SK-N-SH (cell line): ENCODE data around the gene TSNAXIP1. TPM values are rescaled to one million over a fixed set of nuclear protein-coding genes. Genes with fewer than 3 reads are reported as not detected.

Source experiments
- CTCF ChIA-PET: fragments of 300-600, 350-600 bp; formaldehyde crosslinking; extraction: SDS; loops from one replicate; lab custom pipeline; 2021; lab: Yijun Ruan, JAX
- POLR2A ChIA-PET: fragments of 350-600 bp; sonication (Branson Sonifier 250); formaldehyde crosslinking; extraction: SDS; loops from one replicate; lab custom pipeline; 2020; ENCODE audit warnings: antibody characterized with exemption, inconsistent platforms; lab: Yijun Ruan, JAX
- DNase-seq: peaks from one replicate; pipeline ENCODE4 v3.0.0; 2012
- H2AFZ ChIP-seq: fragments of 200-600 bp; sonication (generic); 2 replicates; pipeline ENCODE4 v1.8.1; 2016; ENCODE audit warnings: antibody characterized with exemption, mild to moderate bottlenecking, low read depth
- H3F3A ChIP-seq: fragments of 200-600 bp; sonication (generic); replicated peaks from 2 replicates; pipeline ENCODE3; 2016; ENCODE audit warnings: antibody characterized with exemption, mild to moderate bottlenecking; ENCODE audit not compliant: insufficient read depth
- H3K27ac ChIP-seq, 2 experiments: fragments of 200-500 bp in 1 of 2; fragments of 200-600 bp in 1 of 2; sonication (Bioruptor generic) in 1 of 2; sonication (generic), shearing (Covaris generic) in 1 of 2; 2 replicates each; pipeline versions ENCODE4 v1.5.1 to v1.6.1; 2014 to 2016; ENCODE audit warnings: low read depth in 2 of 2, inconsistent platforms in 1 of 2, low read length in 1 of 2, mild to moderate bottlenecking in 1 of 2, mixed read lengths in 1 of 2
- H3K27me3 ChIP-seq: fragments of 200-600 bp; sonication (generic), shearing (Covaris generic); 2 replicates; pipeline ENCODE4 v1.6.1; 2016; ENCODE audit warnings: mixed run types; ENCODE audit not compliant: insufficient read depth
- H3K36me3 ChIP-seq, 2 experiments: fragments of 200-500 bp in 1 of 2; fragments of 200-600 bp in 1 of 2; sonication (Bioruptor generic) in 1 of 2; sonication (generic) in 1 of 2; replicated peaks in 1 of 2; 2 replicates each; pipeline versions ENCODE3 to v1.5.1; 2014 to 2016; ENCODE audit warnings: low read length in 1 of 2, mild to moderate bottlenecking in 1 of 2; ENCODE audit not compliant: insufficient read depth in 2 of 2, control insufficient read depth in 1 of 2
- H3K4me1 ChIP-seq, 2 experiments: fragments of 200-500 bp in 1 of 2; fragments of 200-600 bp in 1 of 2; sonication (Bioruptor generic) in 1 of 2; sonication (generic), shearing (Covaris generic) in 1 of 2; 2 replicates each; pipeline versions ENCODE4 v1.5.1 to v1.6.1; 2014 to 2016; ENCODE audit warnings: low read depth in 1 of 2, low read length in 1 of 2, mixed run types in 1 of 2; ENCODE audit not compliant: insufficient read depth in 2 of 2, control insufficient read depth in 1 of 2
- H3K4me2 ChIP-seq: fragments of 200-600 bp; sonication (generic), shearing (Covaris generic); 2 replicates; pipeline ENCODE4 v1.6.1; 2017; ENCODE audit warnings: mixed run types
- H3K4me3 ChIP-seq, 2 experiments: fragments of 200-500 bp in 1 of 2; fragments of 200-600 bp in 1 of 2; sonication (Bioruptor generic) in 1 of 2; sonication (generic), shearing (Covaris generic) in 1 of 2; 2 replicates each; pipeline versions ENCODE4 v1.5.1 to v1.8.1; 2014 to 2016; ENCODE audit warnings: low read depth in 2 of 2, inconsistent platforms in 1 of 2, low read length in 1 of 2, mild to moderate bottlenecking in 1 of 2, mixed read lengths in 1 of 2, moderate library complexity in 1 of 2
- H3K79me2 ChIP-seq: fragments of 200-600 bp; sonication (generic); 2 replicates; pipeline ENCODE4 v1.8.1; 2017; ENCODE audit warnings: mild to moderate bottlenecking; ENCODE audit not compliant: insufficient read depth
- H3K9ac ChIP-seq: fragments of 200-600 bp; sonication (generic); 2 replicates; pipeline ENCODE4 v1.6.1; 2017; ENCODE audit warnings: mixed run types
- H3K9me2 ChIP-seq: fragments of 200-600 bp; sonication (generic); 2 replicates; pipeline ENCODE4 v1.6.1; 2017; ENCODE audit warnings: mixed run types
- H3K9me3 ChIP-seq: fragments of 200-600 bp; sonication (generic); 2 replicates; pipeline ENCODE4 v1.6.1; 2017; ENCODE audit warnings: mixed run types, mild to moderate bottlenecking, moderate library complexity
- H4K20me1 ChIP-seq: fragments of 200-600 bp; sonication (generic); 2 replicates; pipeline ENCODE4 v1.6.1; 2017; ENCODE audit warnings: mild to moderate bottlenecking, mixed run types; ENCODE audit not compliant: insufficient read depth
- CHD2 ChIP-seq: fragments of 150-350 bp; IDR thresholded peaks from 2 replicates; pipeline ENCODE4 v1.6.1; 2018; ENCODE audit warnings: low read length; ENCODE audit not compliant: partially characterized antibody
- CTCF ChIP-seq: fragments of 200-600 bp; sonication (generic); IDR thresholded peaks from 2 replicates; pipeline ENCODE4 v1.6.1; 2017; ENCODE audit warnings: antibody characterized with exemption, mild to moderate bottlenecking, moderate library complexity
- ELF1 ChIP-seq: IDR thresholded peaks from 2 replicates; pipeline ENCODE4 v1.4.0; 2012
- FOSL2 ChIP-seq: IDR thresholded peaks from 2 replicates; pipeline ENCODE4 v1.4.0; 2012; ENCODE audit warnings: low read depth, mild to moderate bottlenecking, moderate library complexity, borderline replicate concordance
- FOXM1 ChIP-seq: IDR thresholded peaks from 2 replicates; pipeline ENCODE4 v1.4.0; 2012; ENCODE audit warnings: low read depth, mild to moderate bottlenecking
- GABPA ChIP-seq: IDR thresholded peaks from 2 replicates; pipeline ENCODE4 v1.4.0; 2012; ENCODE audit warnings: low read depth, mild to moderate bottlenecking
- GATA2 ChIP-seq: sonication (generic); formaldehyde crosslinking; IDR thresholded peaks from 2 replicates; pipeline ENCODE4 v1.5.0; 2020; ENCODE audit warnings: mild to moderate bottlenecking, missing genetic modification reagents
- IRF3 ChIP-seq: fragments of 150-350 bp; IDR thresholded peaks from 2 replicates; pipeline ENCODE4 v1.6.1; 2016; ENCODE audit warnings: mild to moderate bottlenecking, low read depth, low read length
- JUND ChIP-seq: IDR thresholded peaks from 2 replicates; pipeline ENCODE4 v1.4.0; 2012
- MEF2A ChIP-seq: IDR thresholded peaks from 2 replicates; pipeline ENCODE4 v1.4.0; 2012; ENCODE audit warnings: low read depth, borderline replicate concordance
- MXI1 ChIP-seq: IDR thresholded peaks from 2 replicates; pipeline ENCODE4 v1.6.1; 2012; ENCODE audit warnings: mild to moderate bottlenecking, low read depth, low read length, improper control_type of control experiment
- NFIC ChIP-seq: IDR thresholded peaks from 2 replicates; pipeline ENCODE4 v1.4.0; 2012; ENCODE audit warnings: borderline replicate concordance
- NRF1 ChIP-seq: IDR thresholded peaks from 2 replicates; pipeline ENCODE4 v1.6.1; 2012; ENCODE audit warnings: low read depth, mild to moderate bottlenecking, low read length
- PBX3 ChIP-seq: IDR thresholded peaks from 2 replicates; pipeline ENCODE4; 2012
- POLR2AphosphoS5 ChIP-seq: IDR thresholded peaks from 2 replicates; pipeline ENCODE4 v1.6.1; 2012; ENCODE audit warnings: low read depth, low read length
- RCOR1 ChIP-seq: fragments of 150-350 bp; IDR thresholded peaks from 2 replicates; pipeline ENCODE4 v1.6.1; 2017; ENCODE audit warnings: antibody characterized with exemption, low read length
- RFX5 ChIP-seq: IDR thresholded peaks from 2 replicates; pipeline ENCODE4 v1.6.1; 2012; ENCODE audit warnings: mild to moderate bottlenecking, improper control_type of control experiment, low read length
- RXRA ChIP-seq: IDR thresholded peaks from 2 replicates; pipeline ENCODE4 v1.4.0; 2012; ENCODE audit warnings: low read depth, mild to moderate bottlenecking, borderline replicate concordance
- SIN3A ChIP-seq: IDR thresholded peaks from 2 replicates; pipeline ENCODE4 v1.6.1; 2012; ENCODE audit warnings: low read depth, mild to moderate bottlenecking, low read length, moderate library complexity, borderline replicate concordance
- TAF1 ChIP-seq: IDR thresholded peaks from 2 replicates; pipeline ENCODE4 v1.6.1; 2012; ENCODE audit warnings: low read depth, mild to moderate bottlenecking, low read length, moderate library complexity, borderline replicate concordance
- TCF12 ChIP-seq: IDR thresholded peaks from 2 replicates; pipeline ENCODE4 v1.4.0; 2012
- TEAD4 ChIP-seq: IDR thresholded peaks from 2 replicates; pipeline ENCODE4 v1.4.0; 2012; ENCODE audit warnings: mild to moderate bottlenecking, borderline replicate concordance; ENCODE audit not compliant: insufficient read depth
- USF1 ChIP-seq: IDR thresholded peaks from 2 replicates; pipeline ENCODE4 v1.4.0; 2012; ENCODE audit warnings: low read depth, borderline replicate concordance
- USF2 ChIP-seq: fragments of 150-350 bp; IDR thresholded peaks from 2 replicates; pipeline ENCODE4 v1.6.1; 2017; ENCODE audit warnings: antibody characterized with exemption, low read length, low read depth, borderline replicate concordance
- YY1 ChIP-seq: IDR thresholded peaks from 2 replicates; pipeline ENCODE4 v1.4.0; 2012; ENCODE audit warnings: low read depth, mild to moderate bottlenecking
- ZBTB33 ChIP-seq: IDR thresholded peaks from 2 replicates; pipeline ENCODE4 v1.4.0; 2012; ENCODE audit warnings: low read depth, borderline replicate concordance
- WGBS: methylation state at CpG from one replicate; pipeline ENCODE4 v1.1.6; 2017; ENCODE audit warnings: low lambda C conversion rate; 5-methylcytosine and 5-hydroxymethylcytosine counted together
- polyA plus RNA-seq, 3 experiments: library from polyadenylated mRNA; depleted of rRNA; stranded (reverse); fragments of >200 nt; gene quantifications; 2 replicates each; pipeline ENCODE4 v1.2.3, GENCODE V29; 2012

The TSNAXIP1 gene
- polyA plus RNA-seq, 1 of the 3 experiments (the other 2 are of a cell fraction): 4.4 TPM

GRCh38 chr16:67846320-67847063 lies 39.8 kb downstream of the TSNAXIP1 start, which contains the start of gene NUTF2:
NUTF2 (plus strand) TSS chr16:67846933; CDS start chr16:67865131, 18,198 bp downstream.
- Histone ChIP-seq H3K27ac (peak within 1 kb of the TSS; percentile 88 to 98), H2AFZ (peak within 1 kb of the TSS; percentile 80), H3K4me1 (peaks cover 34 to 40% of the 10 kb centered on the region in 2 experiments), H3K9me3 (no peaks in the 10 kb centered on the region), H3K36me3 (peaks cover 2 to 5% of the 10 kb centered on the region in 2 experiments), H3K9me2 (no peaks in the 10 kb centered on the region), H3K4me3 (peak within 1 kb of the TSS; percentile 71 to 85), H3K27me3 (no peaks in the 10 kb centered on the region), H3K79me2 (peaks cover 82% of the 10 kb centered on the region), H3F3A (peaks cover 28% of the 10 kb centered on the region), H4K20me1 (peaks cover 34% of the 10 kb centered on the region), H3K9ac (peak within 1 kb of the TSS; percentile 100), H3K4me2 (peak within 1 kb of the TSS; percentile 98)
- 9% methylated on average over 22 of the region's 57 CpGs for WGBS
- ChIA-PET POLR2A (interaction anchor here (0.5 to 1.3 kb wide), 6 partner anchors 13 to 529 kb away, joined by 3 to 11 read pairs (median 3); partner anchors contain the start of genes C16orf86, ENKD1 and TSNAXIP1), CTCF (interaction anchor here (1.0 to 6.3 kb wide), 11 partner anchors 13 to 179 kb away, joined by 3 to 66 read pairs (median 4); partner anchors contain the start of gene PSKH1)
- DNase-seq: peak; percentile 96
- no peak for TF ChIP-seq NFIC
- 0 out of 2 replicates have a peak, but pooled peaks have one; percentile 13 for TF ChIP-seq SIN3A
- TF ChIP-seq YY1: peak; percentile 74; the same call in 1 of the 2 replicates
- TF ChIP-seq USF1: no peak
- TF ChIP-seq GABPA: peak; percentile 71
- TF ChIP-seq RCOR1: no peak
- TF ChIP-seq CTCF: no peak
- TF ChIP-seq ZBTB33: peak; percentile 92
- TF ChIP-seq RFX5: no peak
- TF ChIP-seq POLR2AphosphoS5: peak; percentile 81
- no peak for TF ChIP-seq TEAD4
- no peak for TF ChIP-seq PBX3
- TF ChIP-seq NRF1: no peak
- peak; percentile 77 for TF ChIP-seq MXI1
- peak; percentile 77 for TF ChIP-seq ELF1
- TF ChIP-seq CHD2: peak; percentile 94
- no peak for TF ChIP-seq USF2
- no peak for TF ChIP-seq GATA2 (CRISPR knock-in tag)
- TF ChIP-seq FOSL2: no peak
- TF ChIP-seq IRF3: 0 out of 2 replicates have a peak, but pooled peaks have one; percentile 9
- TF ChIP-seq FOXM1: no peak
- no peak for TF ChIP-seq TAF1
- no peak for TF ChIP-seq MEF2A
- peak; percentile 47; the same call in 1 of the 2 replicates for TF ChIP-seq TCF12
- no peak for TF ChIP-seq JUND
- no peak for TF ChIP-seq RXRA
